ENCODE measurements around the gene RIT2. TPM values are rescaled to one million over a fixed set of nuclear protein-coding genes. Genes with fewer than 3 reads are reported as not detected.

Gene RIT2
- total RNA-seq, 1 donor from 2014 or later: not detected

- Histone ChIP-seq H3K4me1 (no peaks in the 10 kb centered on the region), H3K9ac (no peak overlapping the region), H3K9me3 (ENCODE audit: low read depth) (no peaks in the 10 kb centered on the region), H3F3A (ENCODE audit: low read depth) (no peaks in the 10 kb centered on the region), H4K20me1 (ENCODE audit: low read depth) (no peaks in the 10 kb centered on the region), H3K27me3 (no peaks in the 10 kb centered on the region), H3K79me2 (ENCODE audit: low read depth) (no peaks in the 10 kb centered on the region), H3K27ac (no peak overlapping the region), H2AFZ (replicated peaks) (no peak overlapping the region), H3K4me2 (no peak overlapping the region), H3K36me3 (no peaks in the 10 kb centered on the region), H3K4me3 (no peak overlapping the region)
- Mint-ChIP-seq H3K27me3 (ENCODE audit: insufficient read depth, low read depth) (peaks cover 12% of the 10 kb centered on the region), H3K27ac (peak overlapping the region; percentile 78), H3K36me3 (peaks cover 11% of the 10 kb centered on the region), H3K4me1 (peaks cover 20% of the 10 kb centered on the region), H3K9me3 (peaks cover 28% of the 10 kb centered on the region), H3K4me3 (no peak overlapping the region)
- DNase-seq (ENCODE audit: low spot score): no peak
- TF ChIP-seq EZH2 (IDR thresholded peaks at IDR 0.05) (no peak), EZH2phosphoT487 (IDR thresholded peaks at IDR 0.05) (no peak), CTCF (IDR thresholded peaks at IDR 0.05) (no peak)
Measured at GRCh38 chr18:42765302-42765701, 350.2 kb downstream of the RIT2 start.

GRCh38 chr18:42760290-42760689 is 355.2 kb downstream of the RIT2 start:
- DNase-seq (ENCODE audit: low spot score): no peak
- Histone ChIP-seq H3K36me3 (no peaks in the 10 kb centered on the region), H4K20me1 (ENCODE audit: low read depth) (no peaks in the 10 kb centered on the region), H3K79me2 (ENCODE audit: low read depth) (no peaks in the 10 kb centered on the region), H3K27me3 (no peaks in the 10 kb centered on the region), H2AFZ (replicated peaks) (no peak overlapping the region), H3F3A (ENCODE audit: low read depth) (no peaks in the 10 kb centered on the region), H3K4me1 (no peaks in the 10 kb centered on the region), H3K27ac (no peak overlapping the region), H3K4me3 (no peak overlapping the region), H3K4me2 (no peak overlapping the region), H3K9me3 (ENCODE audit: low read depth) (no peaks in the 10 kb centered on the region), H3K9ac (no peak overlapping the region)
- TF ChIP-seq EZH2 (IDR thresholded peaks at IDR 0.05): no peak
- no peak for TF ChIP-seq CTCF (IDR thresholded peaks at IDR 0.05)
- H3K27me3 Mint-ChIP-seq (ENCODE audit: insufficient read depth, low read depth): peaks cover 9% of the 10 kb centered on the region
- peaks cover 4% of the 10 kb centered on the region for H3K9me3 Mint-ChIP-seq
- no peak overlapping the region for H3K4me3 Mint-ChIP-seq
- no peak overlapping the region for H3K27ac Mint-ChIP-seq
- H3K4me1 Mint-ChIP-seq: peaks cover 23% of the 10 kb centered on the region
- peaks cover under 1% of the 10 kb centered on the region for H3K36me3 Mint-ChIP-seq

GRCh38 chr18:42758852-42759251 is 356.6 kb downstream of the RIT2 start:
- Histone ChIP-seq H2AFZ (replicated peaks) (no peak overlapping the region), H3K9ac (no peak overlapping the region), H3K27me3 (no peaks in the 10 kb centered on the region), H3K4me1 (no peaks in the 10 kb centered on the region), H3K4me2 (no peak overlapping the region), H3K9me3 (ENCODE audit: low read depth) (no peaks in the 10 kb centered on the region), H3K36me3 (no peaks in the 10 kb centered on the region), H3F3A (ENCODE audit: low read depth) (no peaks in the 10 kb centered on the region), H4K20me1 (ENCODE audit: low read depth) (no peaks in the 10 kb centered on the region), H3K4me3 (no peak overlapping the region), H3K27ac (no peak overlapping the region), H3K79me2 (ENCODE audit: low read depth) (no peaks in the 10 kb centered on the region)
- TF ChIP-seq EZH2phosphoT487 (IDR thresholded peaks at IDR 0.05) (no peak), CTCF (IDR thresholded peaks at IDR 0.05) (no peak), EZH2 (IDR thresholded peaks at IDR 0.05) (no peak)
- Mint-ChIP-seq H3K27ac (no peak overlapping the region), H3K4me1 (peaks cover 19% of the 10 kb centered on the region), H3K4me3 (no peak overlapping the region), H3K36me3 (peaks cover 3% of the 10 kb centered on the region), H3K9me3 (no peaks in the 10 kb centered on the region), H3K27me3 (ENCODE audit: insufficient read depth, low read depth) (peaks cover 2% of the 10 kb centered on the region)
- no peak for DNase-seq (ENCODE audit: low spot score)
